Lower leg skin (tissue), 3 donors: ENCODE measurements around the gene AKT3.

ENCODE experiments used
- CTCF ChIP-seq, 3 donors: fragments of 450-650 bp; IDR thresholded peaks; one replicate each; pipeline ENCODE4 v1.5.1; 2016; ENCODE audit warnings: antibody characterized with exemption in 3 of 3, mild to moderate bottlenecking in 3 of 3, moderate library complexity in 2 of 3
- POLR2A ChIP-seq, 2 donors: fragments of 450-650 bp; IDR thresholded peaks; one replicate each; pipeline ENCODE4 v1.6.1; 2016 to 2017; ENCODE audit warnings: antibody characterized with exemption in 2 of 2, mild to moderate bottlenecking in 1 of 2, moderate library complexity in 1 of 2

- no peak for TF ChIP-seq CTCF (IDR thresholded peaks at IDR 0.05)
- no peak for TF ChIP-seq POLR2A (IDR thresholded peaks at IDR 0.05)
Measured at GRCh38 chr1:243746751-243747150, 103.3 kb downstream of the AKT3 start.
